ENCODE data around the gene MICAL2.

MICAL2 gene

DNA sequence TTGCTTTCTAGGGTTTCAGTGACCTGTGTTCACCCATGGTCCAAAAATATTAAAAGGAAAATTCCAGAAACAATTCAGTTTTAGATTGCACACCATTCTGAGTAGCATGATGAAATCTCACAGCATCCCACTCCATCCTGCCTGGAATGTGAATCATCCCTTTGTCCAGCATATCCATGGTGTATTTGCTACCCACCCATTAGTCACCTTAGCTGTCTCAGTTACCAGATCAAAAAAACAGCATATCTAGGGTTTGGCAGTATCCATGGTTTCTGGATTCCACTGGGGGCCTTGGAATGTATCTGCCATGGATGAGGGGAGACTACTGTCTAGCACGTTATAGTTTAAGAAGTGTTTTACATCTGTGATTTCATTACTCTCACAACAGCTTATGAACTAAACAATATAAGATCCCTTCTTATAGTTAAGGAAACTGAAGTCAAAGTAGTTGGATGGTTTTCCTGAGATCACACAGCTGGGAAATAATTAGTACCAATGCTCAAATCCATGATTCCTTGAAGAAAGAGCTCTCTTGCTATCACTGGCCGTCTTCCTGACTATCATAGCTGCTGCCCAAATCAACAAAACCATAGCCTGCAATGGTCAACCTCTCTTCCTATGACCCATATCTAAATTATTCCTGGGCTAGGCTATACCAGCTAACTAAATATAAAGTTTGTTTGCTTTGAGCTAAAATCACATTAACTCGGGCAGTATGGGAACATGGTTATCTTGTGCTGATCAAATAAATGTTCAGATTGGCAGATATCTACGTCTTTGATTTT, 122.6 kb downstream of the MICAL2 start:
- peaks cover 0 to 3% (median 0%) of the 10 kb centered on the region in 5 donors for H3K27me3 ChIP-seq (ENCODE audit: control insufficient read depth in 5 of 5, insufficient read depth in 4 of 5, low read length in 5 of 5)
- H3K9ac ChIP-seq (ENCODE audit: low read length in 5 of 5): no peak overlapping the region
- H3K4me1 ChIP-seq (ENCODE audit: control insufficient read depth in 5 of 5, insufficient read depth in 5 of 5, low read length in 5 of 5): peaks cover 0 to 4% (median 0%) of the 10 kb centered on the region in 5 donors
- H3K4me3 ChIP-seq (ENCODE audit: low read depth in 1 of 5, low read length in 5 of 5): no peak overlapping the region
- no peak overlapping the region for H3K27ac ChIP-seq (ENCODE audit: low read depth, low read length)
- H3K36me3 ChIP-seq (ENCODE audit: control insufficient read depth in 5 of 5, insufficient read depth in 5 of 5, low read length in 5 of 5): peaks cover 0 to 29% (median 7%) of the 10 kb centered on the region in 5 donors
- no peaks in the 10 kb centered on the region for H3K9me3 ChIP-seq (ENCODE audit: control insufficient read depth in 5 of 5, low read length in 5 of 5)

DNA sequence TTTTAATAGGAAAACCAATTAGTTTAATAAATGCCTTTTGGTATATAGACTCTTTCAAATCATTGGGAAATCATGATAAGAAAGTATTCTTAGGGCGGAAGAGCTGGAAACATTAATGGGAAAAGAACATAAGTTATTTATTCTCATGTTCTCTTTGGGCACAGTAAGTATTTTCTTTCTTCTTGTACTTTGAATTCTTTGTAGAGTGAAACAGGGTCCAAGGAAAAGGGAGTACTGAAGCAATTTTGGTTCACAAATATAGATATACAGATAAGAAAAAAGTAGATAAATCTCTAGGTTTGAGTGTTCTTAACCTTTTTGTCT, 123.2 kb downstream of the MICAL2 start:
- H3K36me3 ChIP-seq (ENCODE audit: control insufficient read depth in 5 of 5, insufficient read depth in 5 of 5, low read length in 5 of 5): peaks cover 0 to 25% (median 7%) of the 10 kb centered on the region in 5 donors
- no peak overlapping the region for H3K27ac ChIP-seq (ENCODE audit: low read depth, low read length)
- H3K9me3 ChIP-seq (ENCODE audit: control insufficient read depth in 5 of 5, low read length in 5 of 5): no peaks in the 10 kb centered on the region
- H3K9ac ChIP-seq (ENCODE audit: low read length in 5 of 5): no peak overlapping the region
- no peak overlapping the region for H3K4me3 ChIP-seq (ENCODE audit: low read depth in 1 of 5, low read length in 5 of 5)
- peaks cover 0 to 3% (median 0%) of the 10 kb centered on the region in 5 donors for H3K27me3 ChIP-seq (ENCODE audit: control insufficient read depth in 5 of 5, insufficient read depth in 4 of 5, low read length in 5 of 5)
- peaks cover 0 to 4% (median 0%) of the 10 kb centered on the region in 5 donors for H3K4me1 ChIP-seq (ENCODE audit: control insufficient read depth in 5 of 5, insufficient read depth in 5 of 5, low read length in 5 of 5)

DNA sequence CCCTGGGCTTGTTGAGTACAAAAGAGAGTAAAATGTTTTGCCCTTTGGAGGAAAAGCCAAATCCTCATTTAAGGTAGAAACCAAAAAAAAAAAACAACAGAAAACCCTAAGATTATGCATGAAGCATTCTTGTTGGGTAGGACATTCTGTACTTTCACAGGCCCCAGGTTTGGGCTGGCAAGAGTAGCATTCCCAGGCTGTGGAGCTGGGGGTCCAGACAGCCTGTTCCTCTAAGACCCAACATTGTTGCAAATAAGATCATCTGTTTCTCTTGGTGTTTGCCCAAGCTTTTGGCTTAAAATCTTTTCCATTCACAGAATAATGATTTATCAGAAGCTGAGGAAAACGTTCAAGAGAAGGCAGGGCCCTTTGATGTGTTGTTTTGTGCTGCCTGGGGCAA, 123.8 kb downstream of the MICAL2 start:
- no peak overlapping the region for H3K27ac ChIP-seq (ENCODE audit: low read depth, low read length)
- no peak overlapping the region for H3K4me3 ChIP-seq (ENCODE audit: low read depth in 1 of 5, low read length in 5 of 5)
- H3K9me3 ChIP-seq (ENCODE audit: control insufficient read depth in 5 of 5, low read length in 5 of 5): no peaks in the 10 kb centered on the region
- no peak overlapping the region for H3K9ac ChIP-seq (ENCODE audit: low read length in 5 of 5)
- peaks cover 0 to 19% (median 4%) of the 10 kb centered on the region in 5 donors for H3K36me3 ChIP-seq (ENCODE audit: control insufficient read depth in 5 of 5, insufficient read depth in 5 of 5, low read length in 5 of 5)
- peaks cover 0 to 3% (median 0%) of the 10 kb centered on the region in 5 donors for H3K27me3 ChIP-seq (ENCODE audit: control insufficient read depth in 5 of 5, insufficient read depth in 4 of 5, low read length in 5 of 5)
- peaks cover 0 to 4% (median 0%) of the 10 kb centered on the region in 5 donors for H3K4me1 ChIP-seq (ENCODE audit: control insufficient read depth in 5 of 5, insufficient read depth in 5 of 5, low read length in 5 of 5)

DNA sequence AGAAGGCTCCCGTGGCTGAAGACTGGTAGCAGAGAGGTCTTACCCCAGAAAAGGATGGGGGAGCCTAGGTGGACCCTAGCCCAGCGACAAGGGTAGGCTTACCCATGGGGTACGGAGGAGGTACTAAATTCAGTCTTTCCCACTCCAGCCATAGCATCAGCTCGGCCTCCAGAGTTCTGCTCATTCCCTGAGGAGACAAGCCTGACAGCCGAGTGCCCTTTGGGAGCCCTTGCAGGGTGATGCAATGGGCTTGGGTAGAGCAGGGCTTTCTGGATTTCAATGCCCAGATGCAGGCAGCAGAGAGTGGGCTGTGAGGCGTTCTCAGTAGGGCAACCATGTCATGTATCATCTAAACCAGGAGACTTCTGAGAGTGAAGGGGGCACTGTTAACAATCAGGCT, 124.7 kb downstream of the MICAL2 start:
- H3K9ac ChIP-seq (ENCODE audit: low read length in 5 of 5): no peak overlapping the region
- no peak overlapping the region for H3K4me3 ChIP-seq (ENCODE audit: low read depth in 1 of 5, low read length in 5 of 5)
- peaks cover 0 to 15% (median 2%) of the 10 kb centered on the region in 5 donors for H3K36me3 ChIP-seq (ENCODE audit: control insufficient read depth in 5 of 5, insufficient read depth in 5 of 5, low read length in 5 of 5)
- no peaks in the 10 kb centered on the region for H3K9me3 ChIP-seq (ENCODE audit: control insufficient read depth in 5 of 5, low read length in 5 of 5)
- peaks cover 0 to 9% (median 0%) of the 10 kb centered on the region in 5 donors for H3K4me1 ChIP-seq (ENCODE audit: control insufficient read depth in 5 of 5, insufficient read depth in 5 of 5, low read length in 5 of 5)
- H3K27me3 ChIP-seq (ENCODE audit: control insufficient read depth in 5 of 5, insufficient read depth in 4 of 5, low read length in 5 of 5): peaks cover 0 to 3% (median 0%) of the 10 kb centered on the region in 5 donors
- H3K27ac ChIP-seq (ENCODE audit: low read depth, low read length): no peak overlapping the region

DNA sequence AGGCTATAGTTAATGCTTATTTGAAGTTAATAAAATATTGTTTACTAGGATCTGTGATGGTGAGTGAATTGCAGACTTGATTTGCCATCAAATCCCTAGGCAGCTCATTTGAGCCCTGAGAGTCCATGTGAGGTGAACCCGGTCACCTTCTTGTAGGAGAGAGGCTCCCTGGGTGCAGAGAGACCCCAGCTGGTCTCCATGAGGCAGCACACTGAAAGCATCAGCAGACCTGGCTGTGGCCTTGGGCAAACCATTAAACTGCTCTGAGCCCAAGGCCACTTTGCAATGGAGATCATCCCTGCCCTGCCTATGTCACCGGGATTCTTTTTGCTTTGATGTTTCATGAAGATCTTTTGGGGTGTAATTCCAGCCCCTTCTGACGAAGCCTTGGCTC, 125.2 kb downstream of the MICAL2 start:
- H3K9ac ChIP-seq (ENCODE audit: low read length in 5 of 5): no peak overlapping the region
- H3K27ac ChIP-seq (ENCODE audit: low read depth, low read length): no peak overlapping the region
- no peak overlapping the region for H3K4me3 ChIP-seq (ENCODE audit: low read depth in 1 of 5, low read length in 5 of 5)
- H3K4me1 ChIP-seq (ENCODE audit: control insufficient read depth in 5 of 5, insufficient read depth in 5 of 5, low read length in 5 of 5): peaks cover 0 to 13% (median 0%) of the 10 kb centered on the region in 5 donors
- peaks cover 0 to 3% (median 0%) of the 10 kb centered on the region in 5 donors for H3K27me3 ChIP-seq (ENCODE audit: control insufficient read depth in 5 of 5, insufficient read depth in 4 of 5, low read length in 5 of 5)
- H3K9me3 ChIP-seq (ENCODE audit: control insufficient read depth in 5 of 5, low read length in 5 of 5): no peaks in the 10 kb centered on the region
- H3K36me3 ChIP-seq (ENCODE audit: control insufficient read depth in 5 of 5, insufficient read depth in 5 of 5, low read length in 5 of 5): peaks cover 0 to 12% (median 0%) of the 10 kb centered on the region in 5 donors

DNA sequence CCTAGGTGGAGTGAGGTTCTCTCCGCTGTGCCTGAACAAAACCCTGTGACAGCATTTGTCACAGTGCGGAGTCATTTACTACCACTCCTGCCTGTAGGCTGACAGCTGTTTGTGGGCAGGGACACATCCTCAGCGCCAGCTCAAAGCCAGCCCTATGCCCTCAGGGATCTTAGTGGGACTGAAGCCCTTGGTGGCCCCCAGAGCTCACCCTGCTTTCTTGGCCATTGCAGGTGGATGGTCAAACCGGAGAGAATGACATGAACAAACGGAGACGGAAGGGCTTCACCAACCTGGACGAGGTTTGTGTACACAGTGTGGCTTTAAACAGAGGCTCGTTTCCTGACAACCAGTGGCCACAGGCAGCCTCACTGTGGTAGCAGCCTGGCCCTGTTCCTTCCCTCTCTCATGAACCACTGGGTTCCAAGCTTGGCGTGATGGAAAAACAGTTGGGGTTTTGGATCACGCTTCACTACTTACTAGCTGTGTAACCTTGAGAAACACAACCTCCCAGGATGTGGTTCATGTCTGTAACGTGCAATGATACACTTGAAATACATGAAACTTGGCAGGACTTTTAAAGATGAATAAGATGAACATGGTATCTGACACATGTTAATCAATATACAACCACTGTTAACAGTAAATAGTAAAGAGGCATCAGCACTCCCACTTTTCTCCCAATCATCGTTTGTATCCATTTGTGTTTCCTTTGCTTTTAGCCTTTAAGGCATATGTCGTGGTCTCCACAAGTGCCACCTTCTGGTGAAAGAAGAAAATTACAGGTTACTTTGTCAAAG, 125.8 kb downstream of the MICAL2 start:
- Histone ChIP-seq H3K9me3 (ENCODE audit: control insufficient read depth in 5 of 5, low read length in 5 of 5) (no peaks in the 10 kb centered on the region), H3K4me1 (ENCODE audit: control insufficient read depth in 5 of 5, insufficient read depth in 5 of 5, low read length in 5 of 5) (peaks cover 0 to 16% (median 0%) of the 10 kb centered on the region in 5 donors), H3K4me3 (ENCODE audit: low read depth in 1 of 5, low read length in 5 of 5) (no peak overlapping the region), H3K27me3 (ENCODE audit: control insufficient read depth in 5 of 5, insufficient read depth in 4 of 5, low read length in 5 of 5) (peaks cover 0 to 3% (median 0%) of the 10 kb centered on the region in 5 donors), H3K27ac (ENCODE audit: low read depth, low read length) (no peak overlapping the region), H3K36me3 (ENCODE audit: control insufficient read depth in 5 of 5, insufficient read depth in 5 of 5, low read length in 5 of 5) (peaks cover 0 to 9% (median 0%) of the 10 kb centered on the region in 5 donors), H3K9ac (ENCODE audit: low read length in 5 of 5) (no peak overlapping the region)

DNA sequence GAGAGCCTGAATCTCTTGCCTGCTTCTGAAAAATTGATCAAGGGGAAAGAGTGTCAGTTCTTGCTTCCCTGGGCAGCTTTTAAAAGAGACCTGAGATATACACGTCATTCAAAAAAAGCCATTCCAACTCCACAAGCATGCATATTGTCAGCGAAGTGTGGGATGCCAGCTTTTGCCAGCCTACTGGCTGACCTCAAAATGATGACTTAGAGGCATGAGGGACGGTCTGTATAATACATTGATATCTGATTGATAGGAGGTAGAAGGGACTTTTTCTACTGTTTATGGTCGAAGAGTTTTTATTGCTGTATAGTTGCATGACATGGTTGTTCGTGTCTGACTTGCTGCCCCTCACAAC, 126.3 kb downstream of the MICAL2 start:
- peaks cover 0 to 16% (median 0%) of the 10 kb centered on the region in 5 donors for H3K4me1 ChIP-seq (ENCODE audit: control insufficient read depth in 5 of 5, insufficient read depth in 5 of 5, low read length in 5 of 5)
- no peak overlapping the region for H3K27ac ChIP-seq (ENCODE audit: low read depth, low read length)
- H3K9ac ChIP-seq (ENCODE audit: low read length in 5 of 5): no peak overlapping the region
- H3K9me3 ChIP-seq (ENCODE audit: control insufficient read depth in 5 of 5, low read length in 5 of 5): no peaks in the 10 kb centered on the region
- H3K36me3 ChIP-seq (ENCODE audit: control insufficient read depth in 5 of 5, insufficient read depth in 5 of 5, low read length in 5 of 5): peaks cover 0 to 7% (median 0%) of the 10 kb centered on the region in 5 donors
- no peaks in the 10 kb centered on the region for H3K27me3 ChIP-seq (ENCODE audit: control insufficient read depth in 5 of 5, insufficient read depth in 4 of 5, low read length in 5 of 5)
- no peak overlapping the region for H3K4me3 ChIP-seq (ENCODE audit: low read depth in 1 of 5, low read length in 5 of 5)

DNA sequence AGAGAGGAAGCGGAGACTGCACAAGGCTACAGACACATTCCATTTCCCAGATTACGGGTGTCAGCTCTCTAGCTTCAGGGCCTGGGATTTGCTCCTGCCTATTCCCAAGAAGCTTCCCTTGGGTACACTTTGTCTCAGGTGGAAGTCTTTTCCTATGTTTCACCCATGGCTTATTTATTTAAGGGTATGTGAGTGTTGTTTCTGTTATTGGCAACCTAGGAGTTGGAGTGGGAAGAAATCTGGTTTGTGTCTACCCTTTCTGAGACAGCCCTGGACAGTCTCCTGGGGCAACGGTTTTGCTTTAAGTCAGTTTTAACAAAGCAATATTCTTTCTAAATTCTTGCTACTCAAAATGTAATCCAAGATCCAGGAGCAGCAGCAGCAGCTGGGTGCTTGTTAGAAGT, 127.0 kb downstream of the MICAL2 start:
- H3K27ac ChIP-seq (ENCODE audit: low read depth, low read length): no peak overlapping the region
- H3K4me3 ChIP-seq (ENCODE audit: low read depth in 1 of 5, low read length in 5 of 5): no peak overlapping the region
- H3K36me3 ChIP-seq (ENCODE audit: control insufficient read depth in 5 of 5, insufficient read depth in 5 of 5, low read length in 5 of 5): peaks cover 0 to 3% (median 0%) of the 10 kb centered on the region in 5 donors
- H3K9ac ChIP-seq (ENCODE audit: low read length in 5 of 5): no peak overlapping the region
- peaks cover 0 to 16% (median 0%) of the 10 kb centered on the region in 5 donors for H3K4me1 ChIP-seq (ENCODE audit: control insufficient read depth in 5 of 5, insufficient read depth in 5 of 5, low read length in 5 of 5)
- H3K9me3 ChIP-seq (ENCODE audit: control insufficient read depth in 5 of 5, low read length in 5 of 5): no peaks in the 10 kb centered on the region
- no peaks in the 10 kb centered on the region for H3K27me3 ChIP-seq (ENCODE audit: control insufficient read depth in 5 of 5, insufficient read depth in 4 of 5, low read length in 5 of 5)

DNA sequence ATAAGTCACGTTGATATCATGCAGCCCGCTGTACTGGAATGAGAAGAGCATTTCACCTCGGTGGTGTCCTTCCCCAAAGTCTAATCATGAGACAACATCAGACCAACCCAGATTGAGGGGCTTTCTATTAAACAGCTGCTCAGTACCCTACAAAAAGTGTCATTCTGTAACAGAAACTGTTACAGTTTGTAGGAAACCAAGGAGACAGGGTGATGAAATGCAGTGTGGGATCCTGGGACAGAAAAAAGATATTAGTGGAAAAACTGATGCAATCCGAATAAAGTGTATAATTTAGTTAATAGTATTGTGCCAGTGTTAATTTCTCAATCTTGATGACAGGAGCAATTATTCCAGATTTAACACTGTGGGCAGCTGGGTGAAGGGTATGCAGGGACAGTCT, 128.0 kb downstream of the MICAL2 start:
- Histone ChIP-seq H3K36me3 (ENCODE audit: control insufficient read depth in 5 of 5, insufficient read depth in 5 of 5, low read length in 5 of 5) (peaks cover 0 to 3% (median 0%) of the 10 kb centered on the region in 5 donors), H3K4me1 (ENCODE audit: control insufficient read depth in 5 of 5, insufficient read depth in 5 of 5, low read length in 5 of 5) (peaks cover 0 to 16% (median 0%) of the 10 kb centered on the region in 5 donors), H3K9ac (ENCODE audit: low read length in 5 of 5) (no peak overlapping the region), H3K9me3 (ENCODE audit: control insufficient read depth in 5 of 5, low read length in 5 of 5) (no peaks in the 10 kb centered on the region), H3K27ac (ENCODE audit: low read depth, low read length) (no peak overlapping the region), H3K27me3 (ENCODE audit: control insufficient read depth in 5 of 5, insufficient read depth in 4 of 5, low read length in 5 of 5) (no peaks in the 10 kb centered on the region), H3K4me3 (ENCODE audit: low read depth in 1 of 5, low read length in 5 of 5) (no peak overlapping the region)

DNA sequence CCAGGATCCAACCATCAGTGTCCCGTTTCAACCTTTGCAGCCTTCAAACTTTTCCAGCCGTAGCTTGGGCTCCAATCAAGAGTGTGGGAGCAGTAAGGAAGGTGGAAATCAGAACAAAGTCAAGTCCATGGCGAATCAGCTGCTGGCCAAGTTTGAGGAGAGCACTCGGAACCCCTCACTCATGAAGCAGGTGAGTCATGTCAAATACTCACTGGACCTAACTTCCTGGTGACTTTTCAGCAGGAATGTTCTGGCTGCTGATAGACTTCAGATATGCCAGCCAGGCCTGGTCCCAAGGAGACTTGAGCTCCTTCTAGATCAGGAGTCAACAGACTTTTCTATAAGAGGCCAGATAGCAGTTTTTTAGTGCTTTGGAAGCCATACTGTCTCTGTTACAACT, 129.0 kb downstream of the MICAL2 start:
- Histone ChIP-seq H3K9me3 (ENCODE audit: control insufficient read depth in 5 of 5, low read length in 5 of 5) (no peaks in the 10 kb centered on the region), H3K27me3 (ENCODE audit: control insufficient read depth in 5 of 5, insufficient read depth in 4 of 5, low read length in 5 of 5) (no peaks in the 10 kb centered on the region), H3K4me1 (ENCODE audit: control insufficient read depth in 5 of 5, insufficient read depth in 5 of 5, low read length in 5 of 5) (peaks cover 0 to 16% (median 0%) of the 10 kb centered on the region in 5 donors), H3K36me3 (ENCODE audit: control insufficient read depth in 5 of 5, insufficient read depth in 5 of 5, low read length in 5 of 5) (peaks cover 0 to 3% (median 0%) of the 10 kb centered on the region in 5 donors), H3K27ac (ENCODE audit: low read depth, low read length) (no peak overlapping the region), H3K9ac (ENCODE audit: low read length in 5 of 5) (no peak overlapping the region), H3K4me3 (ENCODE audit: low read depth in 1 of 5, low read length in 5 of 5) (no peak overlapping the region)

Measured in subcutaneous abdominal adipose tissue (tissue), 5 donors.